HT-29 (cell line): ENCODE data around the gene NUP107. TPM values are rescaled to one million over a fixed set of nuclear protein-coding genes. Genes with fewer than 3 reads are reported as not detected.

Experiments
- DNase-seq: peaks from one replicate; pipeline ENCODE4 v3.0.0-alpha.2; 2015; ENCODE audit warnings: low spot score
- total RNA-seq: library from RNA; depleted of rRNA; stranded (reverse); fragments of >200 nt; shearing (Covaris generic); gene quantifications from 2 replicates; pipeline ENCODE4 v1.2.3, GENCODE V29; 2014

The NUP107 gene
- total RNA-seq, 1 experiment from 2014 or later, result 48.3 TPM

- no peak for DNase-seq
These were observed 85.9 kb downstream of the NUP107 start for GRCh38 chr12:68772714-68773113.

- DNase-seq, result no peak
These were observed 86.8 kb downstream of the NUP107 start for GRCh38 chr12:68773582-68773981.

- DNase-seq, result no peak
These were observed 88.4 kb downstream of the NUP107 start for GRCh38 chr12:68775121-68775630.

- DNase-seq, result no peak
These were observed 90.3 kb downstream of the NUP107 start for GRCh38 chr12:68776976-68777610.

- DNase-seq, result no peak
These were observed 92.5 kb downstream of the NUP107 start for GRCh38 chr12:68779280-68779679.

GRCh38 chr12:68780731-68781130 lies 94.0 kb downstream of the NUP107 start:
- no peak for DNase-seq

- no peak for DNase-seq
These were observed 95.0 kb downstream of the NUP107 start for GRCh38 chr12:68781728-68782127.

GRCh38 chr12:68784015-68784414 lies 97.2 kb downstream of the NUP107 start:
- DNase-seq, result no peak

- DNase-seq, result no peak
These were observed 98.6 kb downstream of the NUP107 start for GRCh38 chr12:68785358-68785757.

GRCh38 chr12:68785823-68786222 lies 99.0 kb downstream of the NUP107 start:
- no peak for DNase-seq

- DNase-seq, result no peak
These were observed 100.2 kb downstream of the NUP107 start for GRCh38 chr12:68786929-68787328.

GRCh38 chr12:68788554-68789143 lies 101.9 kb downstream of the NUP107 start:
- no peak for DNase-seq

GRCh38 chr12:68789144-68789878 lies 102.5 kb downstream of the NUP107 start:
- no peak for DNase-seq

- DNase-seq, result no peak
These were observed 103.5 kb downstream of the NUP107 start for GRCh38 chr12:68790081-68790951.

GRCh38 chr12:68790952-68791234 lies 104.1 kb downstream of the NUP107 start:
- DNase-seq, result no peak

- no peak for DNase-seq
These were observed 105.2 kb downstream of the NUP107 start for GRCh38 chr12:68791897-68792481.

- peak; percentile 77 for DNase-seq
These were observed 106.2 kb downstream of the NUP107 start for GRCh38 chr12:68792952-68793351.

- no peak for DNase-seq
These were observed 106.7 kb downstream of the NUP107 start for GRCh38 chr12:68793436-68793835.

GRCh38 chr12:68793975-68794652 lies 107.3 kb downstream of the NUP107 start:
- no peak for DNase-seq

GRCh38 chr12:68794653-68795251 lies 108.0 kb downstream of the NUP107 start:
- DNase-seq, result no peak
